Gastroesophageal sphincter (tissue), 3 donors: ENCODE data around the gene DYNC1LI2.

Experiments
- CTCF ChIP-seq, 4 experiments: fragments of 200-600 bp in 2 of 4; fragments of 450-650 bp in 2 of 4; sonication (generic) in 1 of 4; IDR thresholded peaks; one replicate each; pipeline ENCODE4 v1.5.1; 2017 to 2019; ENCODE audit warnings: antibody characterized with exemption in 4 of 4, mild to moderate bottlenecking in 2 of 4, moderate library complexity in 2 of 4
- POLR2A ChIP-seq, 2 donors: fragments of 450-650 bp; IDR thresholded peaks; one replicate each; pipeline ENCODE4 v1.6.1; 2017; ENCODE audit warnings: antibody characterized with exemption in 2 of 2, mild to moderate bottlenecking in 2 of 2, moderate library complexity in 1 of 2
- POLR2AphosphoS5 ChIP-seq: sonication (generic); formaldehyde crosslinking; IDR thresholded peaks from one replicate; pipeline ENCODE4 v1.6.1; 2017; ENCODE audit warnings: antibody characterized with exemption

GRCh38 chr16:66713076-66713475 lies 38.3 kb downstream of the DYNC1LI2 start:
- TF ChIP-seq POLR2A (IDR thresholded peaks at IDR 0.05) (no peak), CTCF (IDR thresholded peaks at IDR 0.05) (no peak), POLR2AphosphoS5 (no peak)
